HG02678 (cell line): ENCODE results near the gene SYCP2L.
"Not testable (repeated sequence)": the region's sequence is repeated elsewhere in the genome, so short reads cannot be mapped to it uniquely, and the experiment has no call there.

Source experiments
- ATAC-seq: cut with Tn5 transposase; IDR thresholded peaks from one replicate; pipeline ENCODE4 v1.9.1; 2021; ENCODE audit warnings: mild to moderate bottlenecking, moderate library complexity; ENCODE audit not compliant: unreplicated experiment

The SYCP2L gene

DNA sequence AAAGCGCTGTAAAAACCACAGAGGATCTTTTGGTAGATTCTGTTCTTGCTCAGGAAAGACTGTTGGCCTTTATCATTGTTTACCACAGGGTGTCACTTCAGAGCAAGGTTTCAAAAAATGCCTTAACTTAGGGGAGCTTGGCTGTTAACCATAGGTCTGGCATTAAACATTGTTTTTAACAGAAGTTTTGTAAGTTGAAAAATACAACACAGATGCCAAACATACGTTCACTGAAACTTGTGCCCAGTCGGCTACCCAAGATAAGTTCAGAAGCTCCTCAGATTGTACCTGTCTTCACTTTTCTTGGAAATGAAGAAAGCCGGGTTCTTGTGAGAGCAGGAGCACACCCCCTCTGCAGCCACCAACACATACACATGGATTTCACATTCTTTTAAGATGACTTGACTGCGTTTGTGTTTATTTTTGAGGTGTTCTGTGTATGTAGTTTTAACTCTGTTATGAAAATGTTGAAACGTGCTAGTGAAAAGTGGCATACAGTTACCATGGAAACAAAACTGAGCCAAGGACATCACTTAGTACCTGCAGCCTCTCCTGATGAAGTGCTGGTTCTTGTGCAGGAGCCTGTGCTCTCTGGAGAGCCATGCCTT is 64.9 kb downstream of the SYCP2L start:
- ATAC-seq = no peak

DNA sequence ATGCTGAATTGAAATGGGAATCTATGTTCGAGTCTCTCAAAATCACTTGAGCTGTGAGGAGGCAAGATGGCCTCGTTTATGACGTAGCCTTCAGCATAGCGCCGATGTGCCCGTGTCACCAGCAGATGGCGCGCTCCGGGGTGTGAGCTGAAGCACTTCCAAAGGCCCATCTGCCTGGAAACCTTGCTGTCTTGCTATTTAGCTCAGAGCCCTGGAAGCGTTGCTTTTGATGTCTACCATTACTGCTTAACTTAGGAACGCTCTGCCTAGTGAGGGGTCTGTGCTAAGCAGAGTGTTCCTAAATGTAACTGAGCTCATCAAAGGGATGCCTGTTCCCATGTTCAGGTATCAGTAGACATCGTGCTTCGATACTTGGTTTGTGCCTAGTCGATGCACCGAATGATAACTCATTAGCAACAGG is 67.7 kb downstream of the SYCP2L start:
- ATAC-seq = peak; percentile 81

DNA sequence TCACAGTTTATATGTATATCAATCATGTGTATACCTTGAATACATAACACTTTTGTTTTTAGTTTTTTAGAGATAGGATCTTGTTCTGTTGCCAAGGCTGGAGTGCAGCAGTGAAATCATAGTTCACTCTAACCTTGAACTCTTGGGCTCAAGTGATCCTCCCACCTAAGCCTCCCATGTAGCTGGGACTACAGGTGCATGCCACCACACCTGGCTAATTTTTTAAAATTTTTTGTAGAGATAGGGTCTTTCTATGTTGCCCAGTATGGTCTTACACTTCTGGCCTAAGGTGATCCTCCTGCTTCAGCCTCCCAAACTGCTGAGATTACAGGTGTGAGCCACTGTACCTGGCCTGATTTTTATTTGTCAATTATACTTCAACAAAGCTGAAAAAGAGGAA is 69.9 kb downstream of the SYCP2L start:
- no peak for ATAC-seq

DNA sequence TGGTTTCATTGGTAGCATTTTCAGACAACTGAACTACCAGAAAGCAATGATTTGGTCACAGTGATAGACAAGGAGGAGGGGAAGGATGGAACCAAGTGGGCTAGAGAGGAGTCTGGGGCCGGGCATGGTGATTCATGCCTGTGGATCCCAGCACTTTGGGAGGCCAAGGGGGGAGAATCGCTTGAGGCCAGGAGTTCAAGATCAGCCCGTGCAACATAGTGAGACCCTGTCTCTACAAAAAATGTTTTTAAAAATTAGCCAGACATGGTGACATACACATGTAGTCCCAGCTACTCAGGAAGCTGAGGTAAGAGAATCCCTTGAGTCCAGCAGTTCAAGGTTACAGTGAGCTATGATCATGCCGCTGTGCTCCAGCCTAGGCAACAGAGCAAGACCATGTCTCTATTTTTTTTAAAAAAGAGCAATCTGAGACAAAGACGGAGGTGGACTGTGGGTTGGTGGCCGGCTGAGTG is 70.6 kb downstream of the SYCP2L start:
- no peak for ATAC-seq

DNA sequence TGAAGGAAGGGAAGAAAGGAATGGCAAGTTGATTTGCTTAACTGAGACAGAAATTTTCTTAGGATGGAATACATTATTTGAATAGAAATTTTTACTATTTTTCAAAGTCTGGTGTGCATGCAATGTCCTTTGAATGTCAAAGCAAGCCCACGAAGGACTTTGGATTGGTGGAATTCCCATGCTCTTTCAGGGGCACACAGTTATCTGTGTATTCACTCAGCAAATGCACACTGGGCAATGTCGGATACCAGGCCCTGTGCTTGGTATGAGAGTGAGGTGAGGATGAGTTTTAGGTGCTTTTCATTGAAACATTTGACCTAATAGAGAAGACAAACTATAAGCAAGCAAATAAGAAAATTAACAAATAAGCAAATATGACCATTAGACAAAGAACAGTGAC is 73.3 kb downstream of the SYCP2L start:
- ATAC-seq = no peak

DNA sequence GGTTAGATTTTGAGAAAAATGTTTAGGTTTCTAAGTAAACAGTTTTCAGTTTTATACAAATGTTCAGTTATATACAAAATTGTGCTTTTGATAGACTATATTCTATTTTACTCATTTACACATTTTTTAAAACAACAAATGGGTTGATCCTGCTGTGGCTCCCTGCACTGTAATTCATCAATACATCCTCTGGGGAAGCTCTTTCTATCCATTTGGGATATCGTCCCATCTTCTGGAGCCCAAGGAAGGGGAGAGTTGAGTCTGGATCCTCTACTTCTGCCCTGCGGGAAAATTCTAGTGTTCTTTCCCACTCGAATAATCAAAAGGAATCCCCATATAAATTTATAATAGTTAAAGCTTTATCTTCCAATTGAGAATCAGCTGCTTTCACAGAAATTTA is 75.0 kb downstream of the SYCP2L start:
- no peak for ATAC-seq

DNA sequence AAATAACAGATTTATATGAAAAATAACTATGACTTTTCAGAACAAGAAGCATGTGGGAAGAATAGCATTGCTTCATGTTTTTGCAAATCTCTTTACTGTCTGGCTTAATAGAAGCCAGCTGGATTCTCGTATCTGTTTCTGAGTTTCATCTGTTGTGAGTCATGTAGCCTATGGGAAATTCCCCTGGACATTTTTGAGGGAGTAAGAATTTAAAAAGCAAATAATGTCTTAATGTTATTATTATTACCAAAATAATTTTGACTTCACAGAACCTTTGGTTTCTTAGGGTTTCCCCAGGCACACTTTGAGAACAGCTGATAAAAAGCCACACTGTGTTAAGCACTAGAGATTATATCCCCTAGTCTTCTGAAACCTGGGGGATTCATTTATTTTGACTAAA is 75.8 kb downstream of the SYCP2L start:
- peak; percentile 58 for ATAC-seq

DNA sequence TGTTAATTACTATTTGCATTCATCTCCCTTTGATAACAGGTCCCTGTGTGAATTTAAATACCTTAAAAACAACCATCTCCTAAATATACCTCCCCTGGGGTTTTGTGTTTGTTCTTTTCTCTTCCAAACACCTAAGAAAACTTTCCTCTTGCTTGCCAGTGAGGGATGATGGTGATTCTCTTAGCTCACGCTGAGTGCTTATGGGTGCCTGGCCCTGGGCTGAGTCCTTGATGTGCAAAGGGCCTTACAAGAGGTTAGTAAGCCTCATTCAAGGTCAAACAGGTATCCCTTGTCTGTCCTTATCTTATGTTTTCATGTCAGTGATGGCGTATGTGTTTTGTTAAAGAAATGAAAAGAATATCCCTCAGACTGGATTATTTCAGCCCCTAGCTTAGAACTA is 76.3 kb downstream of the SYCP2L start:
- ATAC-seq = no peak

DNA sequence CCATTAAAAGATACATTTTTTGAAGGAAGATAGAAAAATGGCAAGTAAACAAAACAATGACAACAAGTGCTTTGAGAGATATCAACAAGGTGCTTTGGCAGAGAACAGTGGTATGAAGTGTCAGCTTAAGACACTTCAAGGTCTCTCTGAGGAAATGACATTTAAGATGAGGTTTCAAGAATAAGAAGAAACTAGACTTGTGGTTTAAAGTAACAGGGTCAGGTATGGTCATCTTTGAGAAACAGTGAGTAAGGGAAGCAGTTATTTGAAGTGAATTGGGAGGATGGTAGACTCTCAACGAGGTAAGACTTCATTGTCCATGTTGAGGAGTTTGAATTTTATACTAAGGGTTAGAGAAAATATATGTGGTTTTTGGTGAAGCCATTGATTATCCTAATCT is 77.8 kb downstream of the SYCP2L start:
- peak; percentile 89 for ATAC-seq

DNA sequence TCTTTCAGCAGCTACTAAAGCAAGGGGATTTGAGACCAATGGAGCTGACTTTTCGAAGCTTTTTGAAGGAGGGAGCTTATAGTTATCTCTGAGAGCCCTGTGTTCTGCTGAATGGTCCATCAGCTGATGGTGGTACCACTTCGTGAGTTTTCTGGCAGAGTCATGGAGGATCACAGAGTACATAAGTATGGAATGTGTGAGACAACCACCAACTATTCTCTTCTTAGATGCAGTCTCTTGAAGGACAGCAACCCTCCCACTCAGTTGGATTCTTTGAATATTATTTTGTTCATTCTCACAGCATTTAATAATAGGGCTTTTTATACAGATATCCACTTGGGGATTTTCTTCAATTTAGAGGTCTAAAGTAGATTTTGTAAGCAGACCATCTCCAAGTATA is 81.9 kb downstream of the SYCP2L start:
- no peak for ATAC-seq

DNA sequence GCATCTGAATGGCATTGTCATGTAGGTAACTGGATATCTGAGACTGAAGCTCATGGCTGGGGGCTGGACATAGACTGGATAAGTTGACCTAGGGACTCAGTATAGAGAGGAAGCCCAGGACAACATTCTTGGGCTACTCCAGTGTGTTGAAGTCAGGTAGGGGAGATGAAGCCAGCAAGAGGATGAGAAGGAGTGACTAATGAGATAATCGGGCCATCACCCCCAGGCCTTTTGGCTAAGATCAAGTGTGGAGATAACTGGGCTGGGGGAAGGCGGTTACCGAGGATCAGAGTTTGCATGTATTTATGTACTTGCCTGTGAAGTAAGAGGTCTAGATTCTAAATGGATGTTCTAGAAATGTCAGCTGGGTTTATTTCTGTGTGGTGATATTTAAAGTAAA is 83.9 kb downstream of the SYCP2L start:
- no peak for ATAC-seq

DNA sequence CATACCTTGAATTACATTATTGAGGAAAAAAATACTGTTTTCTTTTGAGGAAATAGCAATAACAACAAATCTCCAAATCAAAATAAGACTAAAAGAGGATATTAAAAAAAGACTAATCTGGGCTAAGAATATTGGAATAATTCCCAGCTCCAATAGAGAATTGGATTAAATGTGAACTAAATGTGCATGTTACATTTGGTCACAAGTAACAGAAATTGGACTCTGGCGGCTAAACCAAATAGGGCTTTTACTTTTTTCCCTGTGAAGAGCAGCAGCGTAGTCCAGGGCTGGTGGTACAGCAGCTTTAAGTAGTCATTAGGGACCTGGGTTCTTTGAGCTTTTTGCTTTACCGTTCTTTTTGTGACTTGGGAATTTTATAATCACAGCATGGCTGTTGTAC is 85.3 kb downstream of the SYCP2L start:
- no peak for ATAC-seq

DNA sequence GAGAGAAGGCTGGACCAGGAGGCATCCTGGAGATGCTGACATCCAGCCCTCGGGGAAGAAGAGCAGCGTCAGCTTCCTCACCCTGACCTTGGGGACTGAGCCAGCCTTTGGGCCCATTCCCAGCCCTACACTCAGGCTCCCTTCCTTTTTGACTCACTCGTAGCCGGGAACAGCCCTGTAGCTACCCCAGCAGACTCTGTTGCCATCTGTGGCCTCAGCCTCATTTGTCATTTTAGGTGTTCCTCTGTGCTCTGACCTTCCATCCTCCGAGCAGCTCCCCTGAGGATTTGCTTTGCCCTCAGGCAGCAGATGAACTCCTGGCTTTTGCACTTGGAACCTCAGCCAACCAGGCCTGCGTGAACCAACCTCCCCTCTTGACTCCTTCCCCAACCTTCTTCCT is 89.7 kb downstream of the SYCP2L start:
- no peak for ATAC-seq

DNA sequence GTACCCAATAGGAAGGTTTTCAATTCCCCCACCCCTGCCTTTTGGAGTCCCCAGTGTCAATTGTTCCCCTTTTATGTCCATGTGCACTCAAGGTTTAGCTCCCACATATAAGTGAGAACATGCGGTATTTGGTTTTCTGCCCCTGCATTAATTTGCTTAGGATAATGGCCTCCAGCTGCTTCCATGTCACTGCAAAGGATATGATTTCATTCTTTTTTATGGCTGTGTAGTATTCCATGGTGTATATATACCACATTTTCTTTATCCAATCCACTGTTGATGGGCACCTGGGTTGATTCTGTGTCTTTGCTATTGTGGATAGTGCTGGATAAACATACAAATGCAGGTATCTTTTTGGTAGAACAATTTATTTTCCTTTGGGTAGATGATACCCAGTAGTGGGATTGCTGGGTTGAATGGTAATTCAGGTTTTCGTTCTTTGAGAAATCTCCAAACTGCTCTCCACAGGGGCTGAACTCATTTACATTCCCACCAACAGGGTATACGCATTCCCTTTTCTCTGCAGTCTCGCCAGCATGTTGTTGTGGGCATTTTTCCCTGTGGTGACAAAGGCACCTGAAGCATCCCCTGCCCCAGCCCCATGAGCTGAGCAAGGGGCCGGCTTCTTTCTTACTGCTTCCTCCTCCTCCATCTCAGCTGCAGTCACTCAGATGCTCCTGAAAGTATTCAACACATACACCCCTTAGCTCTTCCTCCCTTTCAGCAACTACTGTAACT is 90.5 kb downstream of the SYCP2L start:
- no peak for ATAC-seq

DNA sequence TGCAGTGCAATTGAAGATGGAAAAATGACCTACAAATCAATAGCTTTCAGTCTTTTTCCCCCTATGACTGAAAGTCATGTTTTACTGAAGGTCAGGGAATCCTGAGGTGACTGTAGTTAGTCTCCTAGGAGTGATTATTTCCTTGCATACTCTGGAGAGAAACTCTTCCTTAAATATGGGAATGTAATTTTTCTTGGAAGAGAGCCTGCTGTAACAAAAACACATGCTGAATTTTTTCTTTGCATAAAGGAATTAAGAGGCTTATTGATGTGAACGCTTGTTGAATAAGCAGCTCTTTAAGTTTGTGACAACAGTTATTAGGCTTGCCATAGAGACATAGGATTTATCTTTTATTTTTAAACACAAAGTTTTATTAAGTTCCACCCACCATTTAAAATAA is 92.8 kb downstream of the SYCP2L start:
- no peak for ATAC-seq

DNA sequence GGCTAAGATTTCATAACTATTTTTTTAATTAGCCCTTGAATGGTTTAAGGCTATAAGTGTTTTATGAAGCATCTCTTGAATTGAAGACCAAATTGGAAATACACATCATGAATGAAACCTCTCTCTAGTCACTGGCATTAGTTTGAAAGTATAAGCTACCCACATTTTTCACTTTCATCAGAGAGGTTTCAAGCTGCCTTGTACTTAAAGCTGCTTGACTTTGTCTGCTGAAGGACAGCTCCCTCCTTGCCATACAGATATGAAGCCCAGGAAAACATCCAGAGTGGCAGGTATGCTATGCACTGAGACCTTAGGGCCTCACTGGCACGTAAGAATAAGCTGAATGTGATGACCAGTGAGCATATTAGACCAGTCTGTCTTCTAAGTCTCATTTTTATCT is 94.6 kb downstream of the SYCP2L start:
- no peak for ATAC-seq

DNA sequence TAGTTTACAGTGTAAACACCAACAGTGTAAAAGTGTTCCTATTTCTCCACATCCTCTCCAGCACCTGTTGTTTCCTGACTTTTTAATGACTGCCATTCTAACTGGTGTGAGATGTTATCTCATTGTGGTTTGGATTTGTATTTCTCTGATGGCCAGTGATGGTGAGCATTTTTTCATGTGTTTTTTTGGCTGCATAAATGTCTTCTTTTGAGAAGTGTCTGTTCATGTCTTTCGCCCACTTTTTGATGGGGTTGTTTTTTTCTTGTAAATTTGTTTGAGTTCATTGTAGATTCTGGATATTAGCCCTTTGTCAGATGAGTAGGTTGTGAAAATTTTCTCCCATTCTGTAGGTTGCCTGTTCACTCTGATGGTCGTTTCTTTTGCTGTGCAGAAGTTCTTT is 98.1 kb downstream of the SYCP2L start:
- not testable (repeated sequence) for ATAC-seq

DNA sequence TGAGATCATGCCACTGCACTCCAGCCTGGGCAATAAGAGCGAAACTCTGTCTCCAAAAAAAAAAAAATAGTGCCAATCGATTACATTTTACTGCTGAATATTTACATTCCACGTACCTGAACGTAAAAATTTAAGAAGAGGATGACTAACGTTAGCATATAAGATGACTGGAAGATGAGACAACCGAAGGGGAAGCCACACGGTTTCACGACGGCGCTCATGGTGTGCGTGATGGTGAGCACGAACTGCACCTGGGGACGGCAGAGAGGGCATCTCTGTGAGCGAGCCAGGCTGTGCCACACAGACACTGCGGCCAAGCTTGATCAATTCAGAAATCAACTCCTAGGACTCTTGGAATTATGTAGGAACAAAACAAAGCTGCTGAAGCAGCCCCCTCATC is 102.7 kb downstream of the SYCP2L start:
- no peak for ATAC-seq

DNA sequence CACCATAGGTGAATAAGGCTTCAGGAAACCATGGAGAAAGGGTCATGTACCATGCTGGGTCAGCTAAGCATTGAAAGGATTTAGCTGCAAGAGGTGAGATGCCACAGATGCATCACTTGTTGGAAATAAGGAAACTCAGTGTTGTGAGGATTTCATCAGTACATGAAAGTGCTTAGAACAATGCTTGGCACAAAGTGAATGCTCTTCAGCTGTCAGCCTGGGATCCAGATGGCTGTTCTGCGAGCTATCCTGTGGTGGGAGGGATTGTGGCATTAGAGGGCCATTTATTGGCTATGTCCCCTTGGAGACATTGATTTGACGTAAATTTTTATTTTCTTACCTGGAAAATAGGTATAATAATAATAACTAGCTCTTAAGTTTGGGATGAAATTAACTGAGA is 104.3 kb downstream of the SYCP2L start:
- no peak for ATAC-seq

DNA sequence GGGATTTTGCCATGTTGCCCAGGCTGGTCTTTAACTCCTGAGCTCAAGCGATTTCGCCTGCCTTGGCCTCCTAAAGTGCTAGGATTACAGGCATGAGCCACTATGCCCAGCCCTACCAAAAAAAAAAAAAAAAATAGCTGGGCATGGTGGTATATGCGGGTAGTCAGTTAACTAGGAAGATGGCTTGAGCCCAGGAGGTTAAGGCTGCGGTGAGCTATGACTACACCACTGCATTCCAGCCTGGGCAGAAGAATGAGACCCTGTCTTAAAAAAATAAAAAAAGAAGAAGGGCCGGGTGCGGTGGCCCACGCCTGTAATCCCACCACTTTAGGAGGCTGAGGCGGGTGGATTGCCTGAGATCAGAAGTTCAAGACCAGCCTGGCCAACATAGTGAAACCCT is 107.0 kb downstream of the SYCP2L start:
- no peak for ATAC-seq

DNA sequence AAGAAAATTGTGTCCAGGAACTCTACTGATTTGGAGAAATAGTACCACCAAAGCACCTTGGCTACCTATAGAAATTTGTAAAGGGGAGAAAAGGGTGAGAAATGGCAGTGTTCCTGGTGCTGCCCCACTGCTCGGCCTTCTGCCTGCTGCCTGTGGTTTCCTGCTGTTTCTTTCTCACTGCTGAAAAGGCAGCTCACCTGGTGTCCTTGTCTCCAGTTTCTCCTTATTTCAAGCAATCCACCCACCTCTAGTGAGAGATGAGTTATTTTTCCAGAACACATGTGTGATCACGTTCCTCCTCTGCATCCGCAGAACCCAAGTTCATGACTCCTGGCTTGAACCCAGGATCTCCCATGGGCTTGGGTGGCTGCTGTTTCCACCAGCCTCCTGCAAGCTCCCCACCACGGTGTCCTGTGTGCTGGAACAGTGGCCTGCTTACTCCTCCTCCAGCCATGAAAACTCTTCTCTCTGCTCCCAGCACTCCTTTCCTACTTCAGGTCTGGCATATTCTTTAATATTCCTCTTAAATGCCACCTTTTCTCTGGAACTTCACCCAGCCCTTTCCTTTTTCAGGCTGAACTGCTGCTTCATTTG is 108.4 kb downstream of the SYCP2L start:
- ATAC-seq = no peak

DNA sequence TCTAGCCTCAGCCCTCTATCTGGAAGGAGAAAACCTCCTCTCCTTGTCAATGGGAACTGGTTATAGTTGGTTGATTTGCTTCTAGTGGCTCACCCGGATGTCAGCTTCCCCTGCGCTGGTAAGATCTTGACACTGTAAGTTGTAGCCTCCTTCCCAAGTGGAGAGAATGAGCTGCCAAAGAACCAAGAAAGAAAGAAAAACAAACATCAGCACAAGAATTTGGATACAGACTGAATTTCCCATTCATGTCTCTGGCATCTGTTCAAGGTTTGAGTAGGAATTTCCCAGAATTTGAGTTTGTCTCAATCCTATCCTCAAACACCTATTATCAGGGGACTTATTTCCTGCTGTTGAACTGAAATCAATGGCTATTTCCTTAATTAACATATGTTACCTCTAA is 113.1 kb downstream of the SYCP2L start:
- no peak for ATAC-seq
